WTC11 (cell line): ENCODE data around the gene LMF2. TPM values are rescaled to one million over a fixed set of nuclear protein-coding genes. Genes with fewer than 3 reads are reported as not detected.

Experiments used
- ATAC-seq: fragments of 200-7000 bp; cut with Tn5 transposase; 2 replicates; pipeline ENCODE4 v1.10.0; 2021; ENCODE audit warnings: mild to moderate bottlenecking, moderate library complexity
- CTCF ChIA-PET: fragments of 300-600 bp; sonication (Branson Sonifier 250); formaldehyde crosslinking; loops from one replicate; lab custom pipeline; 2021; ENCODE audit warnings: antibody characterized with exemption; lab: Charles Lee
- POLR2A ChIA-PET: fragments of 350-600 bp; sonication (Branson Sonifier 250); formaldehyde crosslinking; loops from one replicate; lab custom pipeline; 2021; ENCODE audit warnings: antibody characterized with exemption; lab: Charles Lee
- DNase-seq: peaks from one replicate; pipeline ENCODE4 v3.0.0; 2021; ENCODE audit warnings: low spot score
- H3K27ac Mint-ChIP-seq: 2 replicates; pipeline ENCODE4 v1.8.0; 2021; ENCODE audit warnings: mixed read lengths
- H3K27me3 Mint-ChIP-seq: 2 replicates; pipeline ENCODE4 v1.8.0; 2021; ENCODE audit warnings: low read depth, mild to moderate bottlenecking, moderate library complexity, mixed read lengths
- H3K36me3 Mint-ChIP-seq: 2 replicates; pipeline ENCODE4 v1.8.0; 2021; ENCODE audit warnings: mixed read lengths
- H3K4me1 Mint-ChIP-seq: 2 replicates; pipeline ENCODE4 v1.8.0; 2022; ENCODE audit warnings: mixed read lengths
- H3K4me3 Mint-ChIP-seq: 2 replicates; pipeline ENCODE4 v1.8.0; 2021; ENCODE audit warnings: mild to moderate bottlenecking, moderate library complexity, mixed read lengths
- H3K9me3 Mint-ChIP-seq: 2 replicates; pipeline ENCODE4 v1.8.0; 2021; ENCODE audit warnings: mixed read lengths
- ETV6 ChIP-seq: sonication (generic); formaldehyde crosslinking; IDR thresholded peaks from 2 replicates; pipeline ENCODE4 v1.8.1; 2022; ENCODE audit warnings: mild to moderate bottlenecking, missing genetic modification reagents
- HMGA2 ChIP-seq: fragments of 250-450 bp; sonication (Bioruptor Pico); IDR thresholded peaks from 2 replicates; pipeline ENCODE4 v1.4.0; 2021; ENCODE audit warnings: mild to moderate bottlenecking, moderate library complexity
- JAZF1 ChIP-seq: fragments of 250-450 bp; sonication (Bioruptor Pico); IDR thresholded peaks from 2 replicates; pipeline ENCODE4 v1.9.0; 2021; ENCODE audit warnings: moderate library complexity, mild to moderate bottlenecking, inconsistent platforms
- MXD4 ChIP-seq: fragments of 250-450 bp; sonication (Bioruptor Pico); IDR thresholded peaks from 2 replicates; pipeline ENCODE4 v1.8.0; 2021; ENCODE audit warnings: mild to moderate bottlenecking, moderate library complexity, borderline replicate concordance
- NFE2L1 ChIP-seq: sonication (generic); formaldehyde crosslinking; IDR thresholded peaks from 2 replicates; pipeline ENCODE4 v1.8.1; 2023; ENCODE audit warnings: missing genetic modification reagents
- NR3C1 ChIP-seq: sonication (generic); formaldehyde crosslinking; conservative IDR thresholded peaks from 2 replicates; pipeline ENCODE4 v1.8.1; 2023; ENCODE audit warnings: low read depth, mild to moderate bottlenecking, missing genetic modification reagents
- RELA ChIP-seq: sonication (generic); formaldehyde crosslinking; IDR thresholded peaks from 2 replicates; pipeline ENCODE4 v1.8.1; 2022; ENCODE audit warnings: missing genetic modification reagents, mild to moderate bottlenecking, borderline replicate concordance
- RORB ChIP-seq: fragments of 250-450 bp; sonication (Bioruptor Pico); IDR thresholded peaks from 2 replicates; pipeline ENCODE4 v1.9.0; 2021; ENCODE audit warnings: mild to moderate bottlenecking
- SP1 ChIP-seq: sonication (generic); formaldehyde crosslinking; conservative IDR thresholded peaks from 2 replicates; pipeline ENCODE4 v1.8.1; 2022; ENCODE audit warnings: missing genetic modification reagents
- TEAD4 ChIP-seq: sonication (generic); formaldehyde crosslinking; IDR thresholded peaks from 2 replicates; pipeline ENCODE4 v1.8.0; 2022; ENCODE audit warnings: mild to moderate bottlenecking, missing genetic modification reagents
- ZNF219 ChIP-seq: sonication (generic); formaldehyde crosslinking; IDR thresholded peaks from 2 replicates; pipeline ENCODE4 v1.8.0; 2023; ENCODE audit warnings: missing genetic modification reagents, mild to moderate bottlenecking, borderline replicate concordance
- total RNA-seq: library from RNA; stranded (reverse); gene quantifications from 3 replicates; pipeline ENCODE4 v1.2.3, GENCODE V29; 2021
- TF ChIP-seq, protein P1 (sequence below): sonication (generic); formaldehyde crosslinking; IDR thresholded peaks from 2 replicates; pipeline ENCODE4 v1.8.1; 2022; ENCODE audit warnings: low read depth, mild to moderate bottlenecking, moderate library complexity, missing genetic modification reagents, borderline replicate concordance
- TF ChIP-seq, protein P2 (sequence below): sonication (generic); formaldehyde crosslinking; IDR thresholded peaks from 2 replicates; pipeline ENCODE4 v1.8.1; 2023; ENCODE audit warnings: mild to moderate bottlenecking, moderate library complexity, missing genetic modification reagents
- TF ChIP-seq, protein P3 (sequence below): sonication (generic); formaldehyde crosslinking; IDR thresholded peaks from 2 replicates; pipeline ENCODE4 v1.8.1; 2023; ENCODE audit warnings: mild to moderate bottlenecking, missing genetic modification reagents, moderate library complexity
- TF ChIP-seq, protein P4 (sequence below): sonication (generic); formaldehyde crosslinking; IDR thresholded peaks from 2 replicates; pipeline ENCODE4 v1.8.0; 2023; ENCODE audit warnings: missing genetic modification reagents
- TF ChIP-seq, protein P5 (sequence below): fragments of 200-600 bp; IDR thresholded peaks from 2 replicates; pipeline ENCODE4 v1.8.0; 2022; ENCODE audit warnings: antibody characterized with exemption
- TF ChIP-seq, protein P6 (sequence below): sonication (generic); formaldehyde crosslinking; IDR thresholded peaks from 2 replicates; pipeline ENCODE4 v1.8.1; 2022; ENCODE audit warnings: mild to moderate bottlenecking, missing genetic modification reagents, moderate library complexity, borderline replicate concordance
- TF ChIP-seq, protein P7 (sequence below): fragments of 250-450 bp; sonication (Bioruptor Pico); IDR thresholded peaks from 2 replicates; pipeline ENCODE4 v1.9.0; 2021; ENCODE audit warnings: mild to moderate bottlenecking, borderline replicate concordance

Gene LMF2
- total RNA-seq, 1 experiment from 2014 or later, result 43.7 TPM

DNA sequence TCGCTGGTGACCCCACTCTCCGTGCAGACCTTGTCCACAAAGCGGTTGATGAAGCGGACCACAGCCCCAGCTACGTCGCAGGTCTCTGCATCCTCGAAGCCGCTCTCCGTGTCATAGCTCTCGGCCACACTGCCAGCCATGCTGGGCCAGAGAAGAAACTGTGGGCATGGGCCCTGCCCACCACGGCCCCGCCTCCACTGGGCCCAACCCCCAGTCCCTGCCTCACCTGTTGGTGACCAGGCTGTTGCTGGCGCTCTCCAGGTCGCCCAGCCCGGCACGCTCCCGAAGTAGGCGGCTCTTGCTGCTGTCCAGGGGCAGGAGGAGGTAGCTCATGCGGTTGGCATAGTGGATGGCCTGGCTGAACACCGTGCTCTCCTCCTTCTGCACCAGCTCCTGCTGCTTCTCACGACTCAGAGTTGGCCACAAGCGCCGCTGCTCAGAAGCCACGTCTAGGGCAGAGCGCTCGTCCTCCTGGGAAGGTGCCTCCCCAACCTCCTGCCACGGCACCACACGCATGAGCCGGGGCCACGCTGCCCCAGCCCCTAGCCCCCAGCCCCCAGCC, 45.4 kb downstream of the LMF2 start:
- H3K4me1 Mint-ChIP-seq, result no peaks in the 10 kb centered on the region
- no peak overlapping the region for H3K27ac Mint-ChIP-seq
- H3K4me3 Mint-ChIP-seq, result no peak overlapping the region
- CTCF ChIA-PET, result interaction anchor here (1.1 kb wide), 1 partner anchor 41 kb away, joined by 3 read pairs; no protein-coding TSS in a partner anchor
- no peak for TF ChIP-seq TEAD4
- TF ChIP-seq, protein P1, sequence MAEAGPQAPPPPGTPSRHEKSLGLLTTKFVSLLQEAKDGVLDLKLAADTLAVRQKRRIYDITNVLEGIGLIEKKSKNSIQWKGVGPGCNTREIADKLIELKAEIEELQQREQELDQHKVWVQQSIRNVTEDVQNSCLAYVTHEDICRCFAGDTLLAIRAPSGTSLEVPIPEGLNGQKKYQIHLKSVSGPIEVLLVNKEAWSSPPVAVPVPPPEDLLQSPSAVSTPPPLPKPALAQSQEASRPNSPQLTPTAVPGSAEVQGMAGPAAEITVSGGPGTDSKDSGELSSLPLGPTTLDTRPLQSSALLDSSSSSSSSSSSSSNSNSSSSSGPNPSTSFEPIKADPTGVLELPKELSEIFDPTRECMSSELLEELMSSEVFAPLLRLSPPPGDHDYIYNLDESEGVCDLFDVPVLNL (CRISPR knock-in tag), result no peak
- TF ChIP-seq, protein P2, sequence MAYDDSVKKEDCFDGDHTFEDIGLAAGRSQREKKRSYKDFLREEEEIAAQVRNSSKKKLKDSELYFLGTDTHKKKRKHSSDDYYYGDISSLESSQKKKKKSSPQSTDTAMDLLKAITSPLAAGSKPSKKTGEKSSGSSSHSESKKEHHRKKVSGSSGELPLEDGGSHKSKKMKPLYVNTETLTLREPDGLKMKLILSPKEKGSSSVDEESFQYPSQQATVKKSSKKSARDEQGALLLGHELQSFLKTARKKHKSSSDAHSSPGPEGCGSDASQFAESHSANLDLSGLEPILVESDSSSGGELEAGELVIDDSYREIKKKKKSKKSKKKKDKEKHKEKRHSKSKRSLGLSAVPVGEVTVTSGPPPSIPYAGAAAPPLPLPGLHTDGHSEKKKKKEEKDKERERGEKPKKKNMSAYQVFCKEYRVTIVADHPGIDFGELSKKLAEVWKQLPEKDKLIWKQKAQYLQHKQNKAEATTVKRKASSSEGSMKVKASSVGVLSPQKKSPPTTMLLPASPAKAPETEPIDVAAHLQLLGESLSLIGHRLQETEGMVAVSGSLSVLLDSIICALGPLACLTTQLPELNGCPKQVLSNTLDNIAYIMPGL, result no peak
- TF ChIP-seq SP1 (CRISPR knock-in tag), result no peak
- no peak for TF ChIP-seq JAZF1 (CRISPR knock-in tag)
- TF ChIP-seq NR3C1 (CRISPR knock-in tag), result no peak
- no peak for TF ChIP-seq NFE2L1 (CRISPR knock-in tag)
- TF ChIP-seq HMGA2 (CRISPR knock-in tag), result no peak
- TF ChIP-seq, protein P3, sequence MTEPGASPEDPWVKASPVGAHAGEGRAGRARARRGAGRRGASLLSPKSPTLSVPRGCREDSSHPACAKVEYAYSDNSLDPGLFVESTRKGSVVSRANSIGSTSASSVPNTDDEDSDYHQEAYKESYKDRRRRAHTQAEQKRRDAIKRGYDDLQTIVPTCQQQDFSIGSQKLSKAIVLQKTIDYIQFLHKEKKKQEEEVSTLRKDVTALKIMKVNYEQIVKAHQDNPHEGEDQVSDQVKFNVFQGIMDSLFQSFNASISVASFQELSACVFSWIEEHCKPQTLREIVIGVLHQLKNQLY (CRISPR knock-in tag), result no peak
- TF ChIP-seq, protein P4, sequence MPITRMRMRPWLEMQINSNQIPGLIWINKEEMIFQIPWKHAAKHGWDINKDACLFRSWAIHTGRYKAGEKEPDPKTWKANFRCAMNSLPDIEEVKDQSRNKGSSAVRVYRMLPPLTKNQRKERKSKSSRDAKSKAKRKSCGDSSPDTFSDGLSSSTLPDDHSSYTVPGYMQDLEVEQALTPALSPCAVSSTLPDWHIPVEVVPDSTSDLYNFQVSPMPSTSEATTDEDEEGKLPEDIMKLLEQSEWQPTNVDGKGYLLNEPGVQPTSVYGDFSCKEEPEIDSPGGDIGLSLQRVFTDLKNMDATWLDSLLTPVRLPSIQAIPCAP (CRISPR knock-in tag), result no peak
- TF ChIP-seq ETV6 (CRISPR knock-in tag), result no peak
- no peak for TF ChIP-seq RORB (CRISPR knock-in tag)
- TF ChIP-seq, protein P5, sequence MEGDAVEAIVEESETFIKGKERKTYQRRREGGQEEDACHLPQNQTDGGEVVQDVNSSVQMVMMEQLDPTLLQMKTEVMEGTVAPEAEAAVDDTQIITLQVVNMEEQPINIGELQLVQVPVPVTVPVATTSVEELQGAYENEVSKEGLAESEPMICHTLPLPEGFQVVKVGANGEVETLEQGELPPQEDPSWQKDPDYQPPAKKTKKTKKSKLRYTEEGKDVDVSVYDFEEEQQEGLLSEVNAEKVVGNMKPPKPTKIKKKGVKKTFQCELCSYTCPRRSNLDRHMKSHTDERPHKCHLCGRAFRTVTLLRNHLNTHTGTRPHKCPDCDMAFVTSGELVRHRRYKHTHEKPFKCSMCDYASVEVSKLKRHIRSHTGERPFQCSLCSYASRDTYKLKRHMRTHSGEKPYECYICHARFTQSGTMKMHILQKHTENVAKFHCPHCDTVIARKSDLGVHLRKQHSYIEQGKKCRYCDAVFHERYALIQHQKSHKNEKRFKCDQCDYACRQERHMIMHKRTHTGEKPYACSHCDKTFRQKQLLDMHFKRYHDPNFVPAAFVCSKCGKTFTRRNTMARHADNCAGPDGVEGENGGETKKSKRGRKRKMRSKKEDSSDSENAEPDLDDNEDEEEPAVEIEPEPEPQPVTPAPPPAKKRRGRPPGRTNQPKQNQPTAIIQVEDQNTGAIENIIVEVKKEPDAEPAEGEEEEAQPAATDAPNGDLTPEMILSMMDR, result no peak
- TF ChIP-seq, protein P6, sequence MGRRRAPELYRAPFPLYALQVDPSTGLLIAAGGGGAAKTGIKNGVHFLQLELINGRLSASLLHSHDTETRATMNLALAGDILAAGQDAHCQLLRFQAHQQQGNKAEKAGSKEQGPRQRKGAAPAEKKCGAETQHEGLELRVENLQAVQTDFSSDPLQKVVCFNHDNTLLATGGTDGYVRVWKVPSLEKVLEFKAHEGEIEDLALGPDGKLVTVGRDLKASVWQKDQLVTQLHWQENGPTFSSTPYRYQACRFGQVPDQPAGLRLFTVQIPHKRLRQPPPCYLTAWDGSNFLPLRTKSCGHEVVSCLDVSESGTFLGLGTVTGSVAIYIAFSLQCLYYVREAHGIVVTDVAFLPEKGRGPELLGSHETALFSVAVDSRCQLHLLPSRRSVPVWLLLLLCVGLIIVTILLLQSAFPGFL (CRISPR knock-in tag), result no peak
- TF ChIP-seq, protein P7, sequence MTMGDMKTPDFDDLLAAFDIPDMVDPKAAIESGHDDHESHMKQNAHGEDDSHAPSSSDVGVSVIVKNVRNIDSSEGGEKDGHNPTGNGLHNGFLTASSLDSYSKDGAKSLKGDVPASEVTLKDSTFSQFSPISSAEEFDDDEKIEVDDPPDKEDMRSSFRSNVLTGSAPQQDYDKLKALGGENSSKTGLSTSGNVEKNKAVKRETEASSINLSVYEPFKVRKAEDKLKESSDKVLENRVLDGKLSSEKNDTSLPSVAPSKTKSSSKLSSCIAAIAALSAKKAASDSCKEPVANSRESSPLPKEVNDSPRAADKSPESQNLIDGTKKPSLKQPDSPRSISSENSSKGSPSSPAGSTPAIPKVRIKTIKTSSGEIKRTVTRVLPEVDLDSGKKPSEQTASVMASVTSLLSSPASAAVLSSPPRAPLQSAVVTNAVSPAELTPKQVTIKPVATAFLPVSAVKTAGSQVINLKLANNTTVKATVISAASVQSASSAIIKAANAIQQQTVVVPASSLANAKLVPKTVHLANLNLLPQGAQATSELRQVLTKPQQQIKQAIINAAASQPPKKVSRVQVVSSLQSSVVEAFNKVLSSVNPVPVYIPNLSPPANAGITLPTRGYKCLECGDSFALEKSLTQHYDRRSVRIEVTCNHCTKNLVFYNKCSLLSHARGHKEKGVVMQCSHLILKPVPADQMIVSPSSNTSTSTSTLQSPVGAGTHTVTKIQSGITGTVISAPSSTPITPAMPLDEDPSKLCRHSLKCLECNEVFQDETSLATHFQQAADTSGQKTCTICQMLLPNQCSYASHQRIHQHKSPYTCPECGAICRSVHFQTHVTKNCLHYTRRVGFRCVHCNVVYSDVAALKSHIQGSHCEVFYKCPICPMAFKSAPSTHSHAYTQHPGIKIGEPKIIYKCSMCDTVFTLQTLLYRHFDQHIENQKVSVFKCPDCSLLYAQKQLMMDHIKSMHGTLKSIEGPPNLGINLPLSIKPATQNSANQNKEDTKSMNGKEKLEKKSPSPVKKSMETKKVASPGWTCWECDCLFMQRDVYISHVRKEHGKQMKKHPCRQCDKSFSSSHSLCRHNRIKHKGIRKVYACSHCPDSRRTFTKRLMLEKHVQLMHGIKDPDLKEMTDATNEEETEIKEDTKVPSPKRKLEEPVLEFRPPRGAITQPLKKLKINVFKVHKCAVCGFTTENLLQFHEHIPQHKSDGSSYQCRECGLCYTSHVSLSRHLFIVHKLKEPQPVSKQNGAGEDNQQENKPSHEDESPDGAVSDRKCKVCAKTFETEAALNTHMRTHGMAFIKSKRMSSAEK, result no peak
- no peak for TF ChIP-seq ZNF219 (CRISPR knock-in tag)
- no peak for TF ChIP-seq MXD4 (CRISPR knock-in tag)
- no peak for TF ChIP-seq RELA (CRISPR knock-in tag)
- no peaks in the 10 kb centered on the region; the same call in 1 of the 2 replicates for H3K27me3 Mint-ChIP-seq
- POLR2A ChIA-PET, result interaction anchor here (0.6 kb wide), 1 partner anchor 49 kb away, joined by 8 read pairs; no protein-coding TSS in a partner anchor
- ATAC-seq, result no peak
- peaks cover 46% of the 10 kb centered on the region for H3K36me3 Mint-ChIP-seq
- no peak for DNase-seq
- H3K9me3 Mint-ChIP-seq, result no peaks in the 10 kb centered on the region
